Kidney glomerular epithelial cell (primary cell): ENCODE measurements around the gene SUMF1.
"Not testable (repeated sequence)": the region's sequence is repeated elsewhere in the genome, so short reads cannot be mapped to it uniquely, and the experiment has no call there.

Experiments used
- DNase-seq: peaks from one replicate; lab custom pipeline; 2025; lab: John Stamatoyannopoulos, UW

SUMF1 gene

DNA sequence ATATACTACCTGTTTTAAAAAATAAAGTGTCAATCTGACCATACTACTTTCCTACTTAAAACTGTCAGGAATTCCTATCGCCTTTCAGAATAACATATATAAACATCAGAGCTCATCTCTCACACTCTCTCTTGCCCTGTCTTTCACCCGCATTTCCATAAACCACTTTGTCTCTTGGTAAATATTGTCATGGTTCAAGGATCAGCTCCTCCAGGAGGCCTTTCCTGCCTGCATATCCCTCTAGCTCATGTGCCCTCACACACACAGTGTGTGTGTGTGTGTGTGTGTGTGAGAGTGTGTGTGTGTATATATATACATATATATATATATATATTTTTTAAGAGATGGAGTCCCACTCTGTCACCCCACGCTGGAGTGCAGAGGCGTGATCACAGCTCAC, 6.7 kb downstream of the SUMF1 start:
- DNase-seq = no peak

DNA sequence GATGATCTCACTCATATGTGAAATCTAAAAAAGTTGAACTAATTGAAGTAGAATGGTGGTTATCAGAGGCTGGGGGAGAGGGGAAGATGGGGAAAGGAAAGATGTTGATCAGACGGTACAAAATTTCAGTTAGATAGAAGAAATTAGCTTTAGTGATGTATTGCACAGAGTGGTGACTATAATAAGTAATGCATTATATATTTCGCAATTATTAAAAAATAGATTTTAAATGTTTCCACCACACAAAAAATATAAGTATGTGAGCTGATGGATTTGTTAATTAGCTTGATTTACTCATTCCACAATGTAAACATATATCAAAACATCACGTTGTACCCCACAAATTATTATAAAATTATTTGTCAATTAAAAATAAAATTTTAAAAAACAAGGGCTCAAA, 8.1 kb downstream of the SUMF1 start:
- DNase-seq = no peak

DNA sequence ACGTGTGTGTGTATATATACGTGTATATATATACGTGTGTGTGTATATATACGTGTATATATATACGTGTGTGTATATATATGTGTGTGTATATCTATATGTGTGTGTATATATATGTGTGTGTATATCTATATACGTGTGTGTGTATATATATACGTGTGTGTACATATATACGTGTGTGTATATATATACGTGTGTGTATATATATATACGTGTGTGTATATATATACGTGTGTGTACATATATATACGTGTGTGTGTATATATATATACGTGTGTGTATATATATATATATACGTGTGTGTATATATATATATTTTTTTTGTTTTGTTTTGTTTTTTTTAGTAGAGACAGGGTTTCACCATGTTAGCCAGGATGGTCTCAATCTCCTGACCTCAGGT, 10.3 kb downstream of the SUMF1 start:
- DNase-seq = not testable (repeated sequence)

- DNase-seq = no peak
Observed at GRCh38 chr3:4454142-4454541, 12.9 kb downstream of the SUMF1 start.

- no peak for DNase-seq
Observed at GRCh38 chr3:4449043-4449805, 17.8 kb downstream of the SUMF1 start.

- DNase-seq = no peak
Observed at GRCh38 chr3:4448187-4448586, 18.9 kb downstream of the SUMF1 start.

GRCh38 chr3:4447295-4447999, 19.6 kb downstream of the SUMF1 start:
- DNase-seq = no peak

DNA sequence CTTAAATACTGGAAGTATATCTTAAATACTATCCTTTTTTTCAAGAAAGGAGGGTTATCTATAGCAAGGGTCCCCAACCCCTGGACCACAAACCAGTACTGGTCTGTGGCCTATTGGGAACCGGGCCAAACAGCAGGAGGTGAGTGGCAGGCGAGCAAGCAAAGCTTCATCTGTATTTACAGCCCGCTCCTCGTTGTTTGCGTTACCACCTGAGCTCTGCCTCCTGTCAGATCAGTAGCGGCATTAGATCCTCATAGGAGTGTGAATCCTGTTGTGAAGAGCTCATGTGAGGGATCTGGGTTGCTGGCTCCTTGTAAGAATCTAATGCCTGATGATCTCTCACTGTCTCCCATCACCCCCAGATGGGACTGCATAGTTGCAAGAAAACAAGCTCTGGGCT, 26.1 kb downstream of the SUMF1 start:
- no peak for DNase-seq

GRCh38 chr3:4438296-4438695, 28.8 kb downstream of the SUMF1 start:
- DNase-seq = no peak

DNA sequence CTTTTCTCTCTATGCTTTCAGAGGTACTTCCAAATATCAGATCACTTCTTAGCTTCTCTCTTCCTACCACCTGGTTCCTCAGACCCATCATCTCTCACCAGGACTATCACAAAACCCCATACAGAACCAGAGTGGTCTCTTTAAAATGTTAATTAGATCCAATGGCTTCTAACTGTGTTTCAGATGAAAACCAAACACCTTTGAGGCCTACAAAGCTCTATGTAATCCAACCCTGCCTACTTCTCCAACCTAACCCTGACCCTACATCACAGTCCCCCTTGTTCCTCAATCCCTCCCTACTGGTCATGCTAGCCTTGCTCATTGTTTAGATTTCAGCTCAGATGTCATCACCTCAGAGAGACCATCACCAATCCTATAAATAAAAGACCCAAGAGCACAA, 34.8 kb downstream of the SUMF1 start:
- no peak for DNase-seq

- DNase-seq = no peak
Observed at GRCh38 chr3:4429648-4430350, 37.3 kb downstream of the SUMF1 start.

GRCh38 chr3:4426782-4427344, 40.2 kb downstream of the SUMF1 start:
- peak; percentile 31 for DNase-seq

DNA sequence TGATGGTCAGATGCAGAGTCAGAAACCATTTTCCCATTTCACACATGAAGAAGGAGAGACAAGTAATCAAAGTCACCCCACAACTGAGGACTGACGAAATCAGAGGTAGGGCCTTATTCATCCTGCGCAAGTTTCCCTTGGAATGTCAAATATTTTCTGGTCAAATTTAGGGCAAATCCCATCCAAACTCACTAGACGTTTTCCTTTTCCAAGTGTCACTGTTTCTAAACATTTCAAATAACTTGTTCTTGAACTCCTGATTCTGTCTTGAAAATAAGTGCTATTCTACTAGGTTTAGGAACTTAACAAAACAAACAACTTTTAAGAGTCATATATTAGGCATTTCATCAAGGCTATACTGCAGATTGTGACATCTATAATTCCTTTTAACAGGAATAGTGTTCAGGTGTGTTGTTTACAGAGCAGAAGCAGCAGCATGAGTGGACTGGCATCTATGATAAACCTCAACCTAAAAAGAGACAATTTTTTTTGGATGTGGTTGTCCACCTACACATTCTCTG, 40.7 kb downstream of the SUMF1 start:
- no peak for DNase-seq

DNA sequence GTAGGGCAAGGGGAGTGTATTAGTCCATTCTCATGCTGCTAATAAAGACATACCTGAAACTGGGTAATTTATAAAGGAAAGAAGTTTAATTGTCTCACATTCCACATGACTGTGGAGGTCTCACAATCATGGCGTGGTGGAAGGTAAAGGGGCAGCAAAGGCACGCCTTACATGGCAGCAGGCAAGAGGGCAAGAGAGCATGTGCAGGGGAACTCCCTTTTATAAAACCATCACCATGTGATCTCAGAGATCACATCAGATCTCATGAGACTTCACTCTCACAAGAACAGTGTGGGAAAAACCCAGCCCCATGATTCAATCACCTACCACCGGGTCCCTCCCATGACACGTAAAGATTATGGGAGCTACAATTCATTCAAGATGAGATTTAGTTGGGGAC, 41.4 kb downstream of the SUMF1 start:
- DNase-seq = no peak

DNA sequence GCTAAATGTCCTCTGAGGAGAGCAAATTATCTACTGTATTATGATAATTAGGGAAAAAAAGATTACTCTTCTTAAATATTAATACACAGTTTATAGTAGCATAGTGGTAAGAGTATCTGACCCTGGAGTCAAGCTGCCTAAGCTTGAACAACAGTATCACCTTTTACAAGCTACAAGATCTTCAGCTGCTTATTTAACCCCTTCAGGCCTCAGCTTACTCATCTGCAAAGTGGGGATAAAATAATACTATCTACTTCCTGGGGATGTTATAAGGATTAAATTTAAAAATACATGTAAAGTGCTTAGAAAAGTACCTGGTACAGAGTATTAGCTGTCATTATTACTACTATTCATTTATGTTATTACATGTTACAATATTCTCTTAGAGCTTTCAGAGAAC, 42.0 kb downstream of the SUMF1 start:
- no peak for DNase-seq

GRCh38 chr3:4421121-4421520, 45.9 kb downstream of the SUMF1 start:
- no peak for DNase-seq

DNA sequence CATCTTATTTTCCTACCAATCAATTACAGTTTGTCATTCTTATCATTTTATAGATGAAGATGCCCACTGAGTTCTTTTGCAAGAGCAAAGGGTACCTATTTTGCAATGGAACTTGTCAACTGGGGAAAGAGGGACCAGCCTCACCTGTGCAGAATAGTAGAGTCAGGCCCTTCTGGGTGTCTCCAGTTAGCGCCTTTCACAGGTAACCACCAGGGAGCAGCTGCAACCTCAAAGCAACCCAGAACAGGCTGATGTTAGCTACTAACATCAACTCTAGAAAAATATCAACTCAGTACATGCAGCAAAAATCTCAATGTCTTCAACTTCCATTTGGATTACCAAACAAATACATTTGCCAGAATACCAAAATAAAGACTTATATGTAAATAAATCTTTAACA, 47.1 kb downstream of the SUMF1 start:
- no peak for DNase-seq

- DNase-seq = no peak
Observed at GRCh38 chr3:4419386-4419785, 47.7 kb downstream of the SUMF1 start.

- no peak for DNase-seq
Observed at GRCh38 chr3:4418156-4418555, 48.9 kb downstream of the SUMF1 start.

DNA sequence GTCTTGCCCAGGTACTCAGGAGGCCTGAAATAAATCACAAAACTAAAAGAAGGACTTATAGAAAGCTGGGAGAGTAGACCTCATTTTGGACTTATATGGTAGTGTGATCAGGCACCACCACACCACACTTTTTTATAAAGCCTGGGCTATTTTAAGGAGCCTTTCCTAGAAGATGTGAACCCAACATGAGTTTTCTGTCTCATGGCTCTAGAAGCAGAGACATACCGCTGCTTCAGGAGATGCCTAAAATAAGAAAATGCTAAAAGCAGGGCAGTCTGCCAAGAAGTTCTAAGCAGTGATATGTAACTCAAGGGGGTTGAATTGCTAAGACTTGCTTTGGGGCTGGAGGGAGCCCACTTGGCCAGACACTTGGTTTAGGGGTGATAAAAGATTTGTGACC, 49.6 kb downstream of the SUMF1 start:
- DNase-seq = no peak

- no peak for DNase-seq
Observed at GRCh38 chr3:4416961-4417360, 50.1 kb downstream of the SUMF1 start.

DNA sequence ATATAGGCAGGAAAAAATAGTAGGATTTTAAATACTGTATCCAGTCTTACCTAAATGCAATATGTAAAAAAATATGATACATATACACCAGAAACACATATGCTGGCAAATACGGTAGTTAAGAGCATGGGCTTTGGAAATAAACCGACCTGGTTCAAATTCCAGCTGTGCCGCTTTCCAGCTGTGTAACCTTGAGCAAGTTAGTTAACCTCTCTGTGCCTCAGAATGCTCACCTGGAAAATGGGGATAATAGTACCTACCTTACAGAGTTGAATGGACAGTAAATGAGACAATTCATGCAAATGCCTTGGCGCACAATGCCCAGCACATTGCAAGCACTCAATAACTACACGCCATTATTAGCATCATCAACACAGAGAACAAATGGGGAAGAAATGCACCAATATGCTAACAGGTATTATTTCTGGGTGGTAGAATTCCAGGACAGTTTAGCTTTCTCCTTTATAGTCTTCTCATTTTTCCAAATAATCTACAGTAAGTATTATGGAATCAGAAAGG, 50.6 kb downstream of the SUMF1 start:
- no peak for DNase-seq
